Brain microvascular endothelial cell (primary cell): ENCODE results near the gene NUP58.

Experiments used
- DNase-seq: peaks from one replicate; pipeline ENCODE4 v3.0.0-alpha.2; 2020
- H3K27ac ChIP-seq: fragments of 250-450 bp; sonication (Bioruptor Pico); 2 replicates; pipeline ENCODE4 v1.5.1; 2020; ENCODE audit warnings: mild to moderate bottlenecking, moderate library complexity
- H3K27me3 ChIP-seq: fragments of 250-450 bp; sonication (Bioruptor Pico); replicated peaks from 2 replicates; pipeline ENCODE4 v1.5.1; 2020; ENCODE audit warnings: mild to moderate bottlenecking
- H3K36me3 ChIP-seq: fragments of 250-450 bp; sonication (Bioruptor Pico); replicated peaks from 2 replicates; pipeline ENCODE4 v1.5.1; 2020; ENCODE audit warnings: mild to moderate bottlenecking
- H3K4me3 ChIP-seq: 2 replicates; pipeline ENCODE4 v1.5.1; 2011; ENCODE audit warnings: low read depth, mild to moderate bottlenecking, control low read depth, low read length, moderate library complexity
- CTCF ChIP-seq: IDR thresholded peaks from 2 replicates; pipeline ENCODE4 v1.5.1; 2011; ENCODE audit warnings: low read depth, mild to moderate bottlenecking, moderate library complexity, low read length, control low read depth, inconsistent platforms; ENCODE audit errors: missing control alignments
- in situ Hi-C: cut with HindIII; loops from 2 replicates; pipeline ENCODE4 v1.10.0; 2017; ENCODE audit warnings: low sequenced_read_pairs, low pct_ligation_motif_present

The NUP58 gene

GRCh38 chr13:25330541-25330940, 29.1 kb downstream of the NUP58 start:
- TF ChIP-seq CTCF: no peak
- H3K36me3 ChIP-seq: peaks cover 51% of the 10 kb centered on the region
- no peaks in the 10 kb centered on the region for H3K27me3 ChIP-seq
- in situ Hi-C loops: no loop called here
- no peak for DNase-seq
- no peak overlapping the region for H3K27ac ChIP-seq
- H3K4me3 ChIP-seq: no peak overlapping the region

GRCh38 chr13:25335856-25336255, 34.4 kb downstream of the NUP58 start:
- peaks cover 23% of the 10 kb centered on the region for H3K36me3 ChIP-seq

GRCh38 chr13:25345576-25345975, 44.2 kb downstream of the NUP58 start:
- in situ Hi-C loops: no loop called here
- DNase-seq: no peak
- no peaks in the 10 kb centered on the region for H3K27me3 ChIP-seq

More at GRCh38 chr13:25335856-25336255, 34.4 kb downstream of the NUP58 start:
- no peaks in the 10 kb centered on the region for H3K27me3 ChIP-seq
- no peak for TF ChIP-seq CTCF
- H3K27ac ChIP-seq: no peak overlapping the region
- no peak for DNase-seq
- in situ Hi-C loops: no loop called here
- H3K4me3 ChIP-seq: no peak overlapping the region

GRCh38 chr13:25347151-25347550, 45.7 kb downstream of the NUP58 start:
- Histone ChIP-seq H3K4me3 (no peak overlapping the region), H3K27me3 (no peaks in the 10 kb centered on the region), H3K36me3 (no peaks in the 10 kb centered on the region), H3K27ac (no peak overlapping the region)
- no peak for DNase-seq
- no peak for TF ChIP-seq CTCF
- in situ Hi-C loops: no loop called here

More at GRCh38 chr13:25345576-25345975, 44.2 kb downstream of the NUP58 start:
- TF ChIP-seq CTCF: no peak
- no peaks in the 10 kb centered on the region for H3K36me3 ChIP-seq
- no peak overlapping the region for H3K27ac ChIP-seq
- no peak overlapping the region for H3K4me3 ChIP-seq

GRCh38 chr13:25351404-25351803, 50.0 kb downstream of the NUP58 start:
- Histone ChIP-seq H3K4me3 (no peak overlapping the region), H3K27me3 (no peaks in the 10 kb centered on the region), H3K27ac (no peak overlapping the region), H3K36me3 (no peaks in the 10 kb centered on the region)
- in situ Hi-C loops: no loop called here
- DNase-seq: no peak
- no peak for TF ChIP-seq CTCF

GRCh38 chr13:25352230-25352629, 50.8 kb downstream of the NUP58 start:
- Histone ChIP-seq H3K27me3 (no peaks in the 10 kb centered on the region), H3K27ac (no peak overlapping the region), H3K4me3 (no peak overlapping the region), H3K36me3 (no peaks in the 10 kb centered on the region)
- TF ChIP-seq CTCF: no peak
- no peak for DNase-seq
- in situ Hi-C loops: no loop called here
